ENCODE results near the gene LMF1.

Gene LMF1

DNA sequence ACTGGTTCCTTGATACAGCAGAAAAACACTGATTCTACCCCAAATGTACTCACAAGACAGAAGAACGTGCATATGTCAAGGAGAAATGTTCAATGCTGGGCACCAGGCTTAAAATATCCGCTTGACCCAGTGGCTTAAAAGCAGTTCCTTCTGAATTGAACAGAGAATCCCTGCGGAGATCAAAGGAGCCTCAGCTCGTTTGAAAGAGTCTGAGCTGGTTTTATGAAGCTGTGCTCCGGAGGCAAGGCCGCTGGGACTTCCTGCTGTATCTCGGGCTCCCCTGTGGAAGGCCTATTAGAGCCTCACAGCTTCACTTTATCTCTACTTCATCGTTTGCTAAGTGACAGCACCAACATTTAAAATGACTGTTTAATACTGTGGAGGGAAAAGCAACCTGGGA, 2.2 kb downstream of the LMF1 start:
- Mint-ChIP-seq H3K27me3 (ENCODE audit: low read depth) (peaks cover 3% of the 10 kb centered on the region), H3K4me1 (peaks cover 56% of the 10 kb centered on the region), H3K27ac (peak overlapping the region; percentile 80 to 89 (median 85)), H3K36me3 (ENCODE audit: low read depth) (peaks cover 39% of the 10 kb centered on the region), H3K9me3 (peaks cover 15% of the 10 kb centered on the region), H3K4me3 (peak overlapping the region; percentile 81 to 90 (median 87))
- TF ChIP-seq, protein P1, sequence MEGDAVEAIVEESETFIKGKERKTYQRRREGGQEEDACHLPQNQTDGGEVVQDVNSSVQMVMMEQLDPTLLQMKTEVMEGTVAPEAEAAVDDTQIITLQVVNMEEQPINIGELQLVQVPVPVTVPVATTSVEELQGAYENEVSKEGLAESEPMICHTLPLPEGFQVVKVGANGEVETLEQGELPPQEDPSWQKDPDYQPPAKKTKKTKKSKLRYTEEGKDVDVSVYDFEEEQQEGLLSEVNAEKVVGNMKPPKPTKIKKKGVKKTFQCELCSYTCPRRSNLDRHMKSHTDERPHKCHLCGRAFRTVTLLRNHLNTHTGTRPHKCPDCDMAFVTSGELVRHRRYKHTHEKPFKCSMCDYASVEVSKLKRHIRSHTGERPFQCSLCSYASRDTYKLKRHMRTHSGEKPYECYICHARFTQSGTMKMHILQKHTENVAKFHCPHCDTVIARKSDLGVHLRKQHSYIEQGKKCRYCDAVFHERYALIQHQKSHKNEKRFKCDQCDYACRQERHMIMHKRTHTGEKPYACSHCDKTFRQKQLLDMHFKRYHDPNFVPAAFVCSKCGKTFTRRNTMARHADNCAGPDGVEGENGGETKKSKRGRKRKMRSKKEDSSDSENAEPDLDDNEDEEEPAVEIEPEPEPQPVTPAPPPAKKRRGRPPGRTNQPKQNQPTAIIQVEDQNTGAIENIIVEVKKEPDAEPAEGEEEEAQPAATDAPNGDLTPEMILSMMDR (IDR thresholded peaks at IDR 0.05; ENCODE audit: unreplicated experiment in 3 of 3) = no peak

DNA sequence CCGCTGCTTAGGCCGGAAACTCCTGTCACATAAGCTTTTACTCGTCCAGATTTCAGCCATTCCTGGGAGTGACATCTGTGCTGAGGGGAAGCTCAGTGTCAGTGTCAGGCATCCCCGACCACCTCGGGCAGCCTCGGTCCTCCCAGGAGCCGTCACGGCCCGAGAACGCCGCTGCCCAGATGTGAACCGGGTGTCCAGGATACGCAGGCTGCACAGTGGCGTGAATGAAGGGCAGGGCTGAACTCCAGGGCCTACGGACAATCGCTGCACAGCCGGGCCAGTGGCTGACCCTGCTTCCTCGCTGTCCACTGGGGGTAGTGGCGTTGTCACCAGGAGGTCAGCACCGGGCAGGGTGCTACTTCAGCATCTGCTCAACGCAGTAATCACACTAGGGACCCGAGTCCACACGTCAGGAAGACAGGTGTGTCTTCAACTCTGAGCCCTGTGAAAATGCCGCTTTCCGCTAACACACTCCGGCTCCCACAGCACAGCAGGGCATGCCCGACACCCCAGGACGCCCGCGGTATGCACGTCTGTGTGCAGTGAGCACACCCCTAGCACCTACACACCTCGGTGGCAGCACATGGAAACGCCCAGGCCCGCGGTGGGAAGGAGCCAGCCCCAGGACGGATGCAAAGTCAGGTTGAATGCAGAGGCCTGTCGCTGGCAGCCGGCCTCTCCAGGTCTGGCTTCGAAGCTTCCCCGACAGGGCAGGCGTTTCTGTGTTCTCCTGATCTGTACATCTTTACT, 3.1 kb downstream of the LMF1 start:
- Mint-ChIP-seq H3K27me3 (ENCODE audit: low read depth) (no peaks in the 10 kb centered on the region), H3K9me3 (peaks cover 15% of the 10 kb centered on the region), H3K4me1 (peaks cover 55% of the 10 kb centered on the region), H3K36me3 (ENCODE audit: low read depth) (peaks cover 43% of the 10 kb centered on the region), H3K27ac (peak overlapping the region; percentile 80 to 89 (median 85)), H3K4me3 (peak overlapping the region; percentile 81 to 90 (median 87))
- TF ChIP-seq, protein P1 (IDR thresholded peaks at IDR 0.05; ENCODE audit: unreplicated experiment in 3 of 3) = no peak

DNA sequence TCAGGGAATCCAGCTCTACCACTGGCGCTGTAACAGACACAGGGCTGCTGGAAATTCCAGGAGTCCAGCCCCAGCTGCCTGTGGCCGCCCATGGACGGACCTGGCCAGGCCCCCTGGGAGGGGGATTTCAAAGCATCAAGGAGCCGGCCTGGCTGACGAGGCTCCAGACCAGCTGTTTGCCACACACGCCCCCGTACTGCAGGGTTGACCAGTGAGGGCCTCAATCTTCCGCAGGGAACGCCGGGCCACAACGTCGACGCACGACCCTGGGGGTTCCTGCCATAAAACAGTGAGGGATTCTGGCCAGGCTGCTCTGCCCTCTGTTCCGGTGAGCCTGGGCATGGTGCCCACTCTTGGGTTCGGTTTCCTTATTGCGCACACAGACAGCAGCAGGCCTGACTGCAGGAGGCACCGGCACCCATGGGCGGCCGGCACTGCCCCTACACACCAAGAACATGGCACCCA, 3.7 kb downstream of the LMF1 start:
- no peak overlapping the region for H3K4me3 Mint-ChIP-seq
- H3K9me3 Mint-ChIP-seq = peaks cover 15% of the 10 kb centered on the region
- no peaks in the 10 kb centered on the region for H3K27me3 Mint-ChIP-seq (ENCODE audit: low read depth)
- no peak overlapping the region for H3K27ac Mint-ChIP-seq
- peaks cover 43% of the 10 kb centered on the region for H3K36me3 Mint-ChIP-seq (ENCODE audit: low read depth)
- peaks cover 55% of the 10 kb centered on the region for H3K4me1 Mint-ChIP-seq
- TF ChIP-seq, protein P1 (IDR thresholded peaks at IDR 0.05; ENCODE audit: unreplicated experiment in 3 of 3) = no peak

DNA sequence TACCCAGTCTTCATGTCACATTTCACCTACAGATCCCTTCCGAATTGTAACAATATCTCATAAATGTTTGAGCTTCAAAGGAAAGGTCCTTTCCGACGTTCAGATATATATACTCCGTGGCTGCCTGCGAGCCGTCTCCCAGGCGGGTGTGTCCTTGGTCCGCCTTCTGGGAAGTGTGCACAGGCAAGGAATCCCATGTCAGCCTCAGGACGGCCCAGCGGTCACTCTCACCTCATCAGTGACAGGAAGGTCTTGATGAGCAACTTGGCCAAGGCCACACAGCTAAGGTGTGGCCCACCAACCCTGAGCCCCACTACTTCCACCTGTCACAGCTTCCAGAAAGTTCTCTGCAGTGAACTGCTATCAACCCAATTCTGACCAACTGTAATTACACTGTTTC, 4.3 kb downstream of the LMF1 start:
- Mint-ChIP-seq H3K27me3 (ENCODE audit: low read depth) (no peaks in the 10 kb centered on the region), H3K4me3 (no peak overlapping the region), H3K9me3 (peaks cover 12% of the 10 kb centered on the region), H3K36me3 (ENCODE audit: low read depth) (peaks cover 43% of the 10 kb centered on the region), H3K4me1 (peaks cover 48% of the 10 kb centered on the region), H3K27ac (no peak overlapping the region)
- TF ChIP-seq, protein P1 (IDR thresholded peaks at IDR 0.05; ENCODE audit: unreplicated experiment in 3 of 3) = no peak

DNA sequence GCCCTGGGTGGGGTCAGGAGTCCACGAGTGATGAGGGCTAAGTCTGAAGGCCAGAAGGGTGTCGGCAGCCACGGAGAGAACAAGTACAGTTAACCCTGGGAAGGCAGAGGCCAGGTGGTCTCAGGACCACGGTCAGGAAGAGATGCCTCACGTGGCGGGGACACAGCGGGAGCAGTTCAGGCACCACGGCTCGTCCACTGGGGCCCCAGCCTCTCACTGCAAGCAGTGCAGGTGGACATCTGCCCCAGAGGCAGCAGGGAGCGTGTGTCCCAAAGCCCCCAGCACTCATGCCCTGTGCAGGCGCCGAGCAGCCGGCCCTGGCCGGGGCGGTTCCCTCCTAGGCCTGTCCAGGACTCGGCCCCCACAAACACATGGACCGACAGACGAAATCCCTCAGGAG, 4.7 kb downstream of the LMF1 start:
- peaks cover 43% of the 10 kb centered on the region for H3K36me3 Mint-ChIP-seq (ENCODE audit: low read depth)
- H3K27me3 Mint-ChIP-seq (ENCODE audit: low read depth) = no peaks in the 10 kb centered on the region
- H3K4me3 Mint-ChIP-seq = peak overlapping the region in 2 of 3 experiments; percentile 13 to 38
- peak overlapping the region in 2 of 3 experiments; percentile 42 to 52 for H3K27ac Mint-ChIP-seq
- H3K4me1 Mint-ChIP-seq = peaks cover 46% of the 10 kb centered on the region
- TF ChIP-seq, protein P1 (IDR thresholded peaks at IDR 0.05; ENCODE audit: unreplicated experiment in 3 of 3) = no peak
- peaks cover 12% of the 10 kb centered on the region for H3K9me3 Mint-ChIP-seq

DNA sequence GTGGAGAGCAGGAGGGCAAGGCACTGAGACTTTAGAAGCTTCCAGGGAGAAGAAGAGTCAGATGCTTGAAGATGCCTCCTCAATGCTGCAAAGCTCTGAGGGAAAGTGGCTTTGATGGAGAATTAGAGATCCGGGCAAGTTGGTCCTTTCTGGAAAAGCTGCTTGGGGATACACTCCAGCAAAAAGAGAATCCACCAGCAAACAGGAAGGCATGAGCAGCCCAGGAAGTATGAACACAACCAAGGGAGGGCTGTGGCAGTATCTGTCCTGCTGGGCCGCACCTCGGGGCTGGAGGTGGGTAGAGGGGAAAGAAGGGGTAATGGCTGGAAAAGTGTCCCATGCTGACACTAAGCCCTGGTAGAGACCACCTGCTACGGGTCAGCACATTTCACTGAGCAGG, 5.3 kb downstream of the LMF1 start:
- H3K27ac Mint-ChIP-seq = peak overlapping the region in 2 of 3 experiments; percentile 42 to 52
- peaks cover 46% of the 10 kb centered on the region for H3K4me1 Mint-ChIP-seq
- peaks cover 43% of the 10 kb centered on the region for H3K36me3 Mint-ChIP-seq (ENCODE audit: low read depth)
- TF ChIP-seq, protein P1 (IDR thresholded peaks at IDR 0.05; ENCODE audit: unreplicated experiment in 3 of 3) = no peak
- H3K27me3 Mint-ChIP-seq (ENCODE audit: low read depth) = no peaks in the 10 kb centered on the region
- peak overlapping the region; percentile 21 to 41 (median 23) for H3K4me3 Mint-ChIP-seq
- H3K9me3 Mint-ChIP-seq = peaks cover 12% of the 10 kb centered on the region
